Activated T-helper 2 cell treated with anti-CD3 and anti-CD28 coated beads, Interferon-gamma antibody, Interleukin-2, Interleukin-4, amounts not matched to agents 10 μg/mL and 5 μg/mL and 100 μg/mL, durations not matched to agents 14 hours and 24 hours and 36 hours (primary cell): ENCODE measurements around the gene CCSER2. TPM values are rescaled to one million over a fixed set of nuclear protein-coding genes. Genes with fewer than 3 reads are reported as not detected.
A peak's percentile ranks its signal among the peaks of the same experiment; 100 is the strongest.
"Not testable (repeated sequence)": the region's sequence is repeated elsewhere in the genome, so short reads cannot be mapped to it uniquely, and the experiment has no call there.

Experiments used
- DNase-seq: peaks from one replicate; pipeline ENCODE4 v3.0.0; 2021; ENCODE audit warnings: low spot score
- H3K27ac Mint-ChIP-seq: one replicate; pipeline ENCODE4 v1.8.0; 2021; ENCODE audit warnings: mixed read lengths
- H3K27me3 Mint-ChIP-seq: one replicate; pipeline ENCODE4 v1.8.0; 2021; ENCODE audit warnings: low read depth, mixed read lengths
- H3K36me3 Mint-ChIP-seq: one replicate; pipeline ENCODE4 v1.8.0; 2021; ENCODE audit warnings: low read depth, mixed read lengths
- H3K4me1 Mint-ChIP-seq: one replicate; pipeline ENCODE4 v1.8.0; 2021; ENCODE audit warnings: low read depth, mixed read lengths
- H3K4me3 Mint-ChIP-seq: one replicate; pipeline ENCODE4 v1.8.0; 2021; ENCODE audit warnings: low read depth, mild to moderate bottlenecking, moderate library complexity, mixed read lengths
- H3K9me3 Mint-ChIP-seq: one replicate; pipeline ENCODE4 v1.8.0; 2021; ENCODE audit warnings: mixed read lengths
- intact Hi-C: fragments of 100-400 bp; cut with micrococcal nuclease; formaldehyde crosslinking; loops from one replicate; pipeline ENCODE4 v1.15.1; 2023
- total RNA-seq: library from RNA; stranded (reverse); gene quantifications from 2 replicates; pipeline ENCODE4 v1.2.3, GENCODE V29; 2022

CCSER2 gene
- 36.4 and 41.4 TPM in 2 replicates for total RNA-seq

- intact Hi-C loops, result loop anchor here (1.0 to 2.0 kb wide), 4 partner anchors 11 to 189 kb away; partner anchors contain the start of gene GHITM
These were observed at the start of gene CCSER2 for GRCh38 chr10:84328418-84329195. CCSER2 (plus strand) TSS chr10:84328589; CDS start chr10:84371053, 42,464 bp downstream.

GRCh38 chr10:84279876-84280475, 48.4 kb upstream of the CCSER2 start:
- intact Hi-C loops, H3K9me3 Mint-ChIP-seq, H3K4me3 Mint-ChIP-seq, H3K27ac Mint-ChIP-seq, H3K4me1 Mint-ChIP-seq, DNase-seq, H3K36me3 Mint-ChIP-seq: not testable (repeated sequence)
- H3K27me3 Mint-ChIP-seq, result peaks cover 41% of the 10 kb centered on the region

More at GRCh38 chr10:84328418-84329195, at the start of gene CCSER2:
- Mint-ChIP-seq H3K36me3 (peaks cover 3% of the 10 kb centered on the region), H3K27ac (peak within 1 kb of the TSS; percentile 95), H3K27me3 (peaks cover 5% of the 10 kb centered on the region), H3K4me1 (peaks cover 32% of the 10 kb centered on the region), H3K4me3 (peak within 1 kb of the TSS; percentile 95), H3K9me3 (no peaks in the 10 kb centered on the region)
- DNase-seq, result peak; percentile 88

GRCh38 chr10:84286695-84287094, 41.7 kb upstream of the CCSER2 start:
- Mint-ChIP-seq H3K27ac (no peak overlapping the region), H3K9me3 (no peaks in the 10 kb centered on the region), H3K4me3 (no peak overlapping the region), H3K36me3 (no peaks in the 10 kb centered on the region), H3K4me1 (no peaks in the 10 kb centered on the region), H3K27me3 (peaks cover 35% of the 10 kb centered on the region)
- DNase-seq, result no peak
- intact Hi-C loops, result no loop called here

GRCh38 chr10:84288151-84288550, 40.2 kb upstream of the CCSER2 start:
- Mint-ChIP-seq H3K27me3 (peaks cover 37% of the 10 kb centered on the region), H3K4me3 (no peak overlapping the region), H3K9me3 (no peaks in the 10 kb centered on the region), H3K4me1 (peaks cover under 1% of the 10 kb centered on the region), H3K36me3 (no peaks in the 10 kb centered on the region), H3K27ac (no peak overlapping the region)
- DNase-seq, result no peak
- intact Hi-C loops, result no loop called here

GRCh38 chr10:84289521-84290200, 38.7 kb upstream of the CCSER2 start:
- Mint-ChIP-seq H3K9me3 (no peaks in the 10 kb centered on the region), H3K4me1 (peaks cover 16% of the 10 kb centered on the region), H3K27ac (no peak overlapping the region), H3K4me3 (no peak overlapping the region), H3K27me3 (peaks cover 37% of the 10 kb centered on the region), H3K36me3 (no peaks in the 10 kb centered on the region)
- DNase-seq, result no peak
- intact Hi-C loops, result no loop called here

GRCh38 chr10:84290235-84290634, 38.2 kb upstream of the CCSER2 start:
- Mint-ChIP-seq H3K4me1 (peaks cover 22% of the 10 kb centered on the region), H3K27me3 (peaks cover 37% of the 10 kb centered on the region), H3K9me3 (no peaks in the 10 kb centered on the region), H3K4me3 (no peak overlapping the region), H3K36me3 (no peaks in the 10 kb centered on the region), H3K27ac (no peak overlapping the region)
- DNase-seq, result no peak
- intact Hi-C loops, result no loop called here

GRCh38 chr10:84291384-84291783, 37.0 kb upstream of the CCSER2 start:
- H3K27me3 Mint-ChIP-seq, result peaks cover 37% of the 10 kb centered on the region
- no peak overlapping the region for H3K4me3 Mint-ChIP-seq
- H3K4me1 Mint-ChIP-seq, result peaks cover 26% of the 10 kb centered on the region
- no peak for DNase-seq
- intact Hi-C loops, result no loop called here
- no peaks in the 10 kb centered on the region for H3K36me3 Mint-ChIP-seq
- no peaks in the 10 kb centered on the region for H3K9me3 Mint-ChIP-seq
- H3K27ac Mint-ChIP-seq, result no peak overlapping the region

GRCh38 chr10:84292502-84292901, 35.9 kb upstream of the CCSER2 start:
- H3K4me3 Mint-ChIP-seq, result no peak overlapping the region
- no peaks in the 10 kb centered on the region for H3K36me3 Mint-ChIP-seq
- no peaks in the 10 kb centered on the region for H3K9me3 Mint-ChIP-seq
- H3K27me3 Mint-ChIP-seq, result peaks cover 40% of the 10 kb centered on the region
- DNase-seq, result no peak
- no peak overlapping the region for H3K27ac Mint-ChIP-seq
- peaks cover 26% of the 10 kb centered on the region for H3K4me1 Mint-ChIP-seq
- intact Hi-C loops, result no loop called here

GRCh38 chr10:84293171-84293570, 35.2 kb upstream of the CCSER2 start:
- Mint-ChIP-seq H3K9me3 (no peaks in the 10 kb centered on the region), H3K27me3 (peaks cover 40% of the 10 kb centered on the region), H3K27ac (no peak overlapping the region), H3K4me3 (no peak overlapping the region), H3K4me1 (peaks cover 26% of the 10 kb centered on the region), H3K36me3 (no peaks in the 10 kb centered on the region)
- intact Hi-C loops, result loop anchor here (1.0 kb wide), 3 partner anchors 13 to 35 kb away; partner anchors contain the start of gene CCSER2
- no peak for DNase-seq

GRCh38 chr10:84293574-84294016, 34.8 kb upstream of the CCSER2 start:
- H3K27me3 Mint-ChIP-seq, result peaks cover 41% of the 10 kb centered on the region
- no peaks in the 10 kb centered on the region for H3K36me3 Mint-ChIP-seq
- H3K9me3 Mint-ChIP-seq, result no peaks in the 10 kb centered on the region
- H3K4me3 Mint-ChIP-seq, result no peak overlapping the region
- H3K4me1 Mint-ChIP-seq, result peaks cover 26% of the 10 kb centered on the region
- no peak overlapping the region for H3K27ac Mint-ChIP-seq
- intact Hi-C loops, result loop anchor here (1.0 kb wide), 3 partner anchors 13 to 35 kb away; partner anchors contain the start of gene CCSER2
- peak; percentile 36 for DNase-seq

GRCh38 chr10:84294766-84295447, 33.5 kb upstream of the CCSER2 start:
- intact Hi-C loops, result no loop called here
- Mint-ChIP-seq H3K4me3 (no peak overlapping the region), H3K9me3 (no peaks in the 10 kb centered on the region), H3K27me3 (peaks cover 39% of the 10 kb centered on the region), H3K27ac (no peak overlapping the region), H3K36me3 (no peaks in the 10 kb centered on the region), H3K4me1 (peaks cover 26% of the 10 kb centered on the region)
- DNase-seq, result no peak
